Mammary epithelial cell (primary cell): ENCODE data around the gene PPP1R3D.

Source experiments
- EZH2 ChIP-seq: IDR thresholded peaks from 2 replicates; pipeline ENCODE4 v1.6.1; 2012; ENCODE audit warnings: low read length, inconsistent platforms, borderline replicate concordance
- TF ChIP-seq, protein P1 (sequence below), 2 donors: IDR thresholded peaks in 1 of 2; conservative IDR thresholded peaks in 1 of 2; 2 replicates each; pipeline ENCODE4 v1.5.1; 2011 to 2012; ENCODE audit warnings: inconsistent platforms in 2 of 2, low read length in 2 of 2, mild to moderate bottlenecking in 2 of 2, control low read depth in 1 of 2, low read depth in 1 of 2; ENCODE audit not compliant: insufficient read depth in 1 of 2; ENCODE audit errors: extremely low read depth in 1 of 2

GRCh38 chr20:59911041-59911440, 29.1 kb downstream of the PPP1R3D start:
- TF ChIP-seq, protein P1, sequence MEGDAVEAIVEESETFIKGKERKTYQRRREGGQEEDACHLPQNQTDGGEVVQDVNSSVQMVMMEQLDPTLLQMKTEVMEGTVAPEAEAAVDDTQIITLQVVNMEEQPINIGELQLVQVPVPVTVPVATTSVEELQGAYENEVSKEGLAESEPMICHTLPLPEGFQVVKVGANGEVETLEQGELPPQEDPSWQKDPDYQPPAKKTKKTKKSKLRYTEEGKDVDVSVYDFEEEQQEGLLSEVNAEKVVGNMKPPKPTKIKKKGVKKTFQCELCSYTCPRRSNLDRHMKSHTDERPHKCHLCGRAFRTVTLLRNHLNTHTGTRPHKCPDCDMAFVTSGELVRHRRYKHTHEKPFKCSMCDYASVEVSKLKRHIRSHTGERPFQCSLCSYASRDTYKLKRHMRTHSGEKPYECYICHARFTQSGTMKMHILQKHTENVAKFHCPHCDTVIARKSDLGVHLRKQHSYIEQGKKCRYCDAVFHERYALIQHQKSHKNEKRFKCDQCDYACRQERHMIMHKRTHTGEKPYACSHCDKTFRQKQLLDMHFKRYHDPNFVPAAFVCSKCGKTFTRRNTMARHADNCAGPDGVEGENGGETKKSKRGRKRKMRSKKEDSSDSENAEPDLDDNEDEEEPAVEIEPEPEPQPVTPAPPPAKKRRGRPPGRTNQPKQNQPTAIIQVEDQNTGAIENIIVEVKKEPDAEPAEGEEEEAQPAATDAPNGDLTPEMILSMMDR (conservative IDR thresholded peaks at IDR 0.05 in 1 of 2, IDR thresholded peaks at IDR 0.05 in 1 of 2; ENCODE audit: extremely low read depth in 1 of 2, insufficient read depth in 1 of 2, low read depth in 1 of 2, low read length in 2 of 2), result no peak
- no peak for TF ChIP-seq EZH2
